ENCODE results near the gene PDE6G.

The PDE6G gene

DNA sequence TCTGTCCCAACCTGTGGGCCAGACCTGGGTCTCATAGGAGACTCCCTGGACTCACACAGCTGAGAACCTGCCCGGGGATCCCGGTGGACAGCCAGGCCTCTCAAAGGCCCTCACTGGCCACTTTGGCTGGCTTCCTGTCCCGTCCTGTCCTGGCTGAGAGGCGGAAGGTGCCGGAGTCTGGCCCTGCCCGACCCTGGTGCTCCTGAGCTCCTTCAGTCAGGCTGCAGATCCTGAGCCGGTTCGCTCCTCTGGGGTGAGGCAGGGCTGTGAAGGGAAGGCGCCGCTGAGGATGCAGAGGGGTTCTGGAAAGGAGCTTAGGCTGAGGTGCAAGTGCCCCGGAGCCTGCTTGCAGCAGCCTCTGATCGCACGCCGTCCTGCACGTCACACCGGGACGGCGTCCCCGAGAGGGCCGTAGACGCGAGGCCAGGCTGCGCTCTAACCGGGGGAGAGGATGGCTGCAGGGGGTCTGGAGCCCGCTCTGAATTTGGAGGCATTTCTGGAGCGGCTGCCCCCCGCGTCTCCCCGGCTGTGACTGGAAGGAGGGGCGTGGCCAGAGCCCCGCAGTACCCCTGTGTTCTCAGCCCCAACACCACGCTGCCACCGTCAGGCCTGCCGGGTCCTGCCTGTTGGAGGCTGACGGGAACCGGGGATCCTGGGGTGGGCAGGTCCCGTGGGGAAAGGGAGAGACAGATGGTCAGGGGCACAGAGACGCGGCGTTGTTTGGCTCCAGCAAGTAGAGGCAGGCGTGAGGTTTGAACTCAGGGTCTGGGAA is 31.6 kb upstream of the PDE6G start:
- no peak for DNase-seq

GRCh38 chr17:81686614-81687013 is 30.3 kb upstream of the PDE6G start:
- no peak for DNase-seq

DNA sequence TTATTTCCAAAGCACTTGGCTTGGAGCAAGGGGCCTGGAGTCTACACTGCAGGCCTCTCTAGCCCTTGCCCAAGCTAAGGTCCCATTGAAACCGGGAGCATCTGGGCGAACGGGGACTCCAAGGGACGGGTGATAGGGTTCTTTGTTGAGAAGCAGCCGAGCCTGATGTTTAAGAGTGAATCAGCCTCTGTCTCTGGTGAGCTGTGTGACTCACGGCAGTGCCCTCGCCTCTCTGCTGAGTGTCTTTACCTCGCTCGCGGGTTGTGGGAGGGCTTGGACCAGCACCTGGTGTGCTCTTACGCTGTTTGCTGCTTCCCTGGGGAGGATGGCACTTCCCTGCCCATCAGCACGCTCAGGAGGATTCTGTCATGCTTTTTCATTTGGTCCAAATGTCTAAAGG is 28.8 kb upstream of the PDE6G start:
- DNase-seq, result peak in 1 of 58 donors; percentile 18

DNA sequence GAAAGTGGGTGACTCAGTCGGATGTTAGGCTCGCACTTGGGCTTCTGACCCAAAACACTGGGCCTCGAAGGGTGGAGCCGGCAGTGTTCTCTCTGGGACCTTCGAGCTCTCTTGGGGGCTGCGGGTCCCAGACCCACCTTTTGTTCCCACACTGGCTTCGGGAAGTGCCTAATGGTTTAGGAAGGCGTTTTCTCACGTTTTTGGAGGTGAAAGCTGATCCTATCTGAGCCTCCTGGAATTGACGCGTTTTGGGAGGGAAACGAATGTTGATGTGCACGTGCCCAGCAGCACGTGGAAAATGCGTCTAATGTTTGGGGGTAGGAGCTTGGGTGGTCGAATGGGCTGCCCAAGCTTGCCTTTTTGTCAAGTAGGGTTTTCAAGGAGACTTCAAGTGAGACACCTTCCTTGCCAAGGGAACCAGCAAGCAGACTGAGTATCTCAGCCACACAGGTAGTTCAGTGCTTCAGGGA is 28.1 kb upstream of the PDE6G start:
- DNase-seq, result no peak

GRCh38 chr17:81683584-81684441 is 27.5 kb upstream of the PDE6G start, which contains the start of the genes ARL16 and HGS:
TSS of gene ARL16 (minus strand) at chr17:81683797. CDS start at chr17:81683753, 44 bp downstream.
TSS of gene HGS (plus strand) at chr17:81684011. CDS start at chr17:81684067, 56 bp downstream.
- DNase-seq, result peak; percentile 76 to 99 (median 96)

GRCh38 chr17:81683208-81683583 is 26.9 kb upstream of the PDE6G start:
- peak in 3 of 58 donors; percentile 27 to 39 (median 39) for DNase-seq

DNA sequence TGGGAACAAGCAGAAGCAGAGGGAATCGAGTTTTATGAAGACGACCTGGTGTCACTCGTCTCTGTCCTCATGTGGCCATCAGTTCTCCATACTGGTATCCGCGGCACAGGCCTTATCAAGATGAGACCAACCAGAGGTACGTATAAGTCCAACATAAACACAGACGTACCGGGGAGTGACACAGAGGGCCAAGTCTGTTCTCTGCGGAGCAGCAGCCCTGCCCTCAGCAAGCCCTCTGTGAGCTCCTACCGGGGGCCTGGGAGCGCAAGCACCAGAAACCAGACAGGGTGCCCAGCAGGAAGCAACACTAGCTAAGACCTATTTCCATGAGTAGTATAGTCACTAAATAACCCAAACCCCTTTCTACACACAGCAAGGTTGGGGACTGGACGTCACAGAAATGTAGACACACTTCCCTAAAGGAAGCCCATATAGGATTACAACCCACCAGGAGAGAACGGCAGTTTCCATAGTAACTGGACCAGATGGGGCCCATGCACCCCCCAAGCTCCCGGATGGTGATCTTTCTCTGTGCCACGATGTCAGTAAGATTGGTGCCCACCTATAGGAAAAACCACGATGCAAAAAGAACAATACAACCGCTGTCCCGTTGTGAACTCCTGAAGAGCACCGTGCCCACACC is 26.3 kb upstream of the PDE6G start:
- peak in 2 of 58 donors; percentile 18 to 32 for DNase-seq

- DNase-seq, result peak in 6 of 58 donors; percentile 9 to 44 (median 20)
These were observed 25.3 kb upstream of the PDE6G start for GRCh38 chr17:81681672-81682071.

DNA sequence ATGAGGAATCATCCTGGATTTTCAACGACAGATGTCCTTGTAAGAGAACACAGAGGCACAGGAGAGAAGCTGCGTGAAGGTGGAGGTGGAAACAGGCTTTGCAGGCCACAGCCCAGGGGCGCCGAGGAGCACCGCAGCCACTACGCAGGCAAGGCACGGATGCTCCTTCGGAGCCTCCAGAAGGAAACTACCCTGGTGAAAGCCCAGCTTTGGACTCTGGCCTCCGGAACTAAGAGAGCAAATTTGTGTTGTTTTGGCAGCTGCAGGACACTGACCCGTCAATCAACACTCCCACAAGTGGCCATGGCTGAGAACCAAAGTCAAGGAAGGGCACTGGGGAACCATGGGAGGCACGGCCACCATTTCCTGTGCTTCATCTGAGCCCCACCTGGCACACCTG is 23.8 kb upstream of the PDE6G start:
- no peak for DNase-seq

DNA sequence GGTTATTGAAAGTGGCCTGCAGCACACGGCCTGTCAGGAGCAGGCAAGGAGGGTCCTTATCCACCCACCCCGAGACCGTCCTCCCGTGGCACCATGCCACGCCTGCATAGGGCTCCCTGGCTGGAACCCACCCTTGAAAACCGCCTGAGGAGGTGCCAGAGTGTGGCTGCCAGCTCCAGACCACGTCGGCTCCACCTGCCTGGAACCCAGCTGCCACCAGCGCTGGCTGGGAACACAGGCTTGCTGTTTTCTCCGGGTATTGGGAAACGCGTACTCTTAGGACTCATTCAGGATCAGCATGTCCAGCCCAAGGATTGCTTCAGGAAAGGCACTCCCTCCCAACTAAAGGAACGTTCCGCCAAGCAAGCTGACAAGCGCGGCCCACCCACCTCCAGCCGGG is 20.6 kb upstream of the PDE6G start:
- DNase-seq, result peak in 3 of 58 donors; percentile 22 to 37 (median 33)

DNA sequence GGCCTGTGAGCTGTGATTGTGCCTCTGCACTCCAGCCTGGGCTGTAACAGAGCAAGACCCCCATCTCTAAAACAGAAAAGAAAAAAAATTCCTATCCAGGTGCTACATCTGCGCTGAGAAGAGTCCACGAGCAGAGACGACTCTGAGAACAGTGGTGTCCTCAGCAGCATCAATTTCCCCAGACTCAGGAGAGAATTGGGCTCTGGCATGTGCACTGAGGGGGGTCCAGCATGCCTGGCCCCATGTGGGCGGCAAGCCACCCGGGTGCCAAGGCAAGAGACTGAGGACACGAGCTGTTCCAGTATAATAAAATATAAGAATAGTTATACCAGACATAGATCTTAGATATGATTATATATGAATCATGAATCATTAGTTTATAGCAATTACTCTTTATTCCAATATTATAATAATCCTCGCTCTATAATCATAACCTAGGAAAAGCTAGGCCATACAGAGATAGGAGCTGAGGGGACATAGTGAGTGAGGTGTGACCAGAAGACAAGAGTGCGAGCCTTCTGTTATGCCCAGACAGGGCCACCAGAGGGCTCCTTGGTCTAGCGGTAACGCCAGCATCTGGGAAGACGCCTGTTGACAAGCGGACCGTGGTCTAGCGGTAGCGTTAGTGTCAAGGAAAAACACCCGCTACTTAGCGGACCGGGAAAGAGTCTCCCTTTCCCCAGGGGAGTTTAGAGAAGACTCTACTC is 19.3 kb upstream of the PDE6G start:
- peak in 16 of 58 donors; percentile 4 to 44 (median 31) for DNase-seq

DNA sequence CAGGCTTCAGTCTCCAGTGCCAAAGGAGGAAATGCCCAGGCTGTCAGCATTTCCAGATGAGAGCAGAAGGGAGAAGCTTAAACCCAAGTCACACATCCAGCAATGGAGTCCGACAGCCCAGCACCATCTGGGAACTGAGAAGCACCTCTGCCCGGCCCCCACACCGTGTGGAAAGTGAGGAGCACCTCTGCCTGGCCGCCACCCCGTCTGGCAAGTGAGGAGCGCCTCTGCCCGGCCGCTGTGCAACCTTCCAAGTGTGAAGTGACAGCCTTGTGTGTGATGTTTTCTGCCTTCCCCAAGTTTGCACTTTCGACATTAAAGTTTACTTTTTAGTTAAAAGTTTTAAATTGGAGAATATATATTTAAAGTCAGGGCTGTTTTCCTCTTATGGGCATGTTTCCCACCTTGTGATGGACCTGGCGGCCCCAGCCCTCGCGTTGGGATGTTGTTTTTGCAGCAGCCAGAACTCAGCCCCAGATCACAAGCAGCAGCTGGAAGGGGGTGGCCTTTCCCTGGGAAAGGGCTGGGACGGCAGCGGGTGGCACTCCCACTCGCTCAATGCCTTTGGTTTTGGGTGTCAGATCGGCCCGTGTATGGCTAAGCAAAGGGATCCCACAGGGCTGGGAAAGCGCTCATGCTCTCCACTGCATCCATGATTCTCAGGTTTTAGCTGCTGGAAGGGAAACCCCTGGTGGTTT is 17.4 kb upstream of the PDE6G start:
- no peak for DNase-seq

- no peak for DNase-seq
These were observed 16.6 kb upstream of the PDE6G start for GRCh38 chr17:81672954-81673353.

DNA sequence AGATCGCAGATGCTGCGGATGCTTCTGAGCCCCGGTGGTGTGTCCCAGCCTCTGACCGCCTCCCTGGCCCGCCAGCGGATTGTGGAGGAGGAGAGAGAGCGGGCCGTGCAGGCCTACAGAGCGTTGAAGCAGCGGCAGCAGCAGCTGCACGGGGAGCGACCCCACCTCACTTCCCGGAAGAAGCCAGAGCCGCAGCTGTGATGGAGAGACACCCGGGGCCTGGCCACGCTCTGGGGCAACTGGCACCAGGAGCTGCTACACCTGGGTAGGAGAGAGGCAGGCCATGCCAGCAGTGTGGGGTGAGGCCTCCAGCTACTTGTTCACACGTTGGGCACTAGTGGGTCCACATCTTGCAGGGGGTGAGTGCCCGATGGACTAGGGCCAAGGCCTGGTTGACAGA is 16.2 kb upstream of the PDE6G start:
- no peak for DNase-seq

- no peak for DNase-seq
These were observed 11.4 kb upstream of the PDE6G start for GRCh38 chr17:81667754-81668153.

- DNase-seq, result peak; percentile 53 to 97 (median 93)
These were observed 10.2 kb upstream of the PDE6G start, which contains the start of the genes CCDC137 and OXLD1 for GRCh38 chr17:81666342-81667191. TSS of gene CCDC137 (plus strand) at chr17:81666737. CDS start at chr17:81666767, 30 bp downstream. TSS of gene OXLD1 (minus strand) at chr17:81666605. CDS start at chr17:81666577, 28 bp downstream.

- DNase-seq, result peak in 2 of 58 donors; percentile 39 to 43
These were observed 9.7 kb upstream of the PDE6G start for GRCh38 chr17:81666092-81666341.

GRCh38 chr17:81665205-81666091 is 9.1 kb upstream of the PDE6G start:
- peak in 2 of 58 donors; percentile 12 to 22 for DNase-seq

All from anterior cingulate cortex (tissue), 58 donors.